Natural killer cell (primary cell): Measurements from ENCODE around the gene SPAG9. TPM values are rescaled to one million over a fixed set of nuclear protein-coding genes. Genes with fewer than 3 reads are reported as not detected.

Experiments
- ATAC-seq, 3 donors: fragments of 150-1000 bp in 2 of 3; fragments of 200-7000 bp in 1 of 3; cut with Tn5 transposase; 1 replicate in 1 of 3; 2 replicates in 2 of 3; pipeline ENCODE4 v1.10.0; 2021; ENCODE audit warnings: mild to moderate bottlenecking in 2 of 3, moderate library complexity in 2 of 3
- DNase-seq, 2 donors: peaks; one replicate each; pipeline versions ENCODE4 v3.0.0 to v3.0.0-alpha.2; 2013 to 2021; ENCODE audit warnings: mixed read lengths in 1 of 2
- H3K27ac ChIP-seq: one replicate; pipeline ENCODE4 v1.5.1; 2013; ENCODE audit warnings: mild to moderate bottlenecking, low read length
- H3K27me3 ChIP-seq: one replicate; pipeline ENCODE4 v1.6.1; 2013; ENCODE audit warnings: low read length; ENCODE audit not compliant: control insufficient read depth, insufficient read depth
- H3K36me3 ChIP-seq: one replicate; pipeline ENCODE4 v1.6.1; 2013; ENCODE audit warnings: low read length; ENCODE audit not compliant: control insufficient read depth, insufficient read depth
- H3K4me1 ChIP-seq: one replicate; pipeline ENCODE4 v1.6.1; 2013; ENCODE audit warnings: low read length; ENCODE audit not compliant: control insufficient read depth, insufficient read depth
- H3K4me3 ChIP-seq: one replicate; pipeline ENCODE4 v1.5.1; 2013; ENCODE audit warnings: low read length
- H3K9me3 ChIP-seq: one replicate; pipeline ENCODE4 v1.6.1; 2013; ENCODE audit warnings: low read length; ENCODE audit not compliant: control insufficient read depth, insufficient read depth
- H3K27ac Mint-ChIP-seq, 2 donors: one replicate each; pipeline ENCODE4 v1.8.0; 2022; ENCODE audit warnings: mild to moderate bottlenecking in 2 of 2, mixed read lengths in 2 of 2, moderate library complexity in 1 of 2
- H3K27me3 Mint-ChIP-seq, 2 donors: one replicate each; pipeline ENCODE4 v1.8.0; 2022; ENCODE audit warnings: low read depth in 2 of 2, mixed read lengths in 2 of 2
- H3K36me3 Mint-ChIP-seq: one replicate; pipeline ENCODE4 v1.8.0; 2022; ENCODE audit warnings: mixed read lengths
- H3K4me1 Mint-ChIP-seq, 2 donors: one replicate each; pipeline ENCODE4 v1.8.0; 2022; ENCODE audit warnings: mixed read lengths in 2 of 2
- H3K4me3 Mint-ChIP-seq: one replicate; pipeline ENCODE4 v1.8.0; 2022; ENCODE audit warnings: mild to moderate bottlenecking, moderate library complexity, mixed read lengths
- H3K9me3 Mint-ChIP-seq, 2 donors: one replicate each; pipeline ENCODE4 v1.8.0; 2022; ENCODE audit warnings: mixed read lengths in 2 of 2
- WGBS: methylation state at CpG from one replicate; pipeline ENCODE4 v1.1.7; 2013; ENCODE audit warnings: missing lambda C conversion rate; ENCODE audit not compliant: insufficient coverage; 5-methylcytosine and 5-hydroxymethylcytosine counted together
- intact Hi-C: fragments of 100-400 bp; cut with micrococcal nuclease; formaldehyde crosslinking; loops from one replicate; pipeline ENCODE4 v1.14.2; 2022
- total RNA-seq, 4 donors: library from RNA; stranded (reverse); fragments of 120-200 nt in 1 of 4; gene quantifications; one replicate each; pipeline versions ENCODE4 v1.2.3 to v1.2.4, GENCODE V29; 2013 to 2022
- TF ChIP-seq, protein P1 (sequence below): fragments of 200-600 bp; IDR thresholded peaks from one replicate; pipeline ENCODE4 v1.8.0; 2022; ENCODE audit warnings: antibody characterized with exemption

SPAG9 gene
- total RNA-seq, 3 donors from 2014 or later (not counting 1 experiment from before 2014, with no cell fraction given) = 78.1 to 91.7 (median 90.3) TPM

DNA sequence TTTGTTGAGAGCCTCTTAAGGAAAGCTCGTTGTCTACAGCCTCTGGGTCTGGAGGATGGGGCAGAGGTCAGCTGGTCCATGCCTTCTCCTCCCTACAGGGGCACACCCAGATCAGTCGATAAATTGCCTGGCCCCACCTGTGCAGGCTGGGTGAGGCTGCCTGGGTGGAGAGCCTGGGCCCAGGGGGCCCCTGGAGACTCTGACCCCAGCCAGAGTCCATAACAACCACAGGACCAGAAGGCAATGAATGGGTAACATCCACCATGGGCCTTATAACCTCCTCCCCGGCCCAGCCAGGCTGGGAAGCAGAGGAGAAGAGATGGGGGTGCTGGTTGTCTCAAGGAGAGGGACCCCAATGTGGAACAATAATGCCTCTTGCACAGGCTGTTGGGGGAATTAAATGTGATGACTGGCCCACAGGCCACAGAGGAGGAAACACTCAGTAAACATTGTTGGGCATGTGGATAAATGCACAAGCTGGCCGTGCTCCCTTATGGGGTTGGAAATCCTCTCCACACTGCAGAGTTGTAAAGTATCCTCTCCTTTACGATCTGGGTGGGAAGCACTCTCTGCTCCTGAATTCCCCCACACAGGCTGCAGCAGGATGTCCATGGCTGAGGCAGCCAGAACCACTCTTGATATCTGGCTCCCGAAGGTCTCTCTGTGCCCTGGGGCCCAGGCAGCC is 197.8 kb downstream of the SPAG9 start:
- Histone ChIP-seq H3K4me1 (peaks cover 43% of the 10 kb centered on the region), H3K27me3 (no peaks in the 10 kb centered on the region), H3K9me3 (no peaks in the 10 kb centered on the region), H3K4me3 (no peak overlapping the region), H3K36me3 (no peaks in the 10 kb centered on the region), H3K27ac (no peak overlapping the region)
- Mint-ChIP-seq H3K9me3 (no peaks in the 10 kb centered on the region), H3K4me3 (no peak overlapping the region), H3K27ac (no peak overlapping the region), H3K27me3 (peaks cover 8 to 14% of the 10 kb centered on the region in 2 donors), H3K4me1 (peaks cover 15 to 21% of the 10 kb centered on the region in 2 donors), H3K36me3 (no peaks in the 10 kb centered on the region)
- intact Hi-C loops = no loop called here
- WGBS = 94% methylated on average over 6 of the region's 6 CpGs
- ATAC-seq = no peak
- DNase-seq = no peak
- TF ChIP-seq, protein P1, sequence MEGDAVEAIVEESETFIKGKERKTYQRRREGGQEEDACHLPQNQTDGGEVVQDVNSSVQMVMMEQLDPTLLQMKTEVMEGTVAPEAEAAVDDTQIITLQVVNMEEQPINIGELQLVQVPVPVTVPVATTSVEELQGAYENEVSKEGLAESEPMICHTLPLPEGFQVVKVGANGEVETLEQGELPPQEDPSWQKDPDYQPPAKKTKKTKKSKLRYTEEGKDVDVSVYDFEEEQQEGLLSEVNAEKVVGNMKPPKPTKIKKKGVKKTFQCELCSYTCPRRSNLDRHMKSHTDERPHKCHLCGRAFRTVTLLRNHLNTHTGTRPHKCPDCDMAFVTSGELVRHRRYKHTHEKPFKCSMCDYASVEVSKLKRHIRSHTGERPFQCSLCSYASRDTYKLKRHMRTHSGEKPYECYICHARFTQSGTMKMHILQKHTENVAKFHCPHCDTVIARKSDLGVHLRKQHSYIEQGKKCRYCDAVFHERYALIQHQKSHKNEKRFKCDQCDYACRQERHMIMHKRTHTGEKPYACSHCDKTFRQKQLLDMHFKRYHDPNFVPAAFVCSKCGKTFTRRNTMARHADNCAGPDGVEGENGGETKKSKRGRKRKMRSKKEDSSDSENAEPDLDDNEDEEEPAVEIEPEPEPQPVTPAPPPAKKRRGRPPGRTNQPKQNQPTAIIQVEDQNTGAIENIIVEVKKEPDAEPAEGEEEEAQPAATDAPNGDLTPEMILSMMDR = no peak

DNA sequence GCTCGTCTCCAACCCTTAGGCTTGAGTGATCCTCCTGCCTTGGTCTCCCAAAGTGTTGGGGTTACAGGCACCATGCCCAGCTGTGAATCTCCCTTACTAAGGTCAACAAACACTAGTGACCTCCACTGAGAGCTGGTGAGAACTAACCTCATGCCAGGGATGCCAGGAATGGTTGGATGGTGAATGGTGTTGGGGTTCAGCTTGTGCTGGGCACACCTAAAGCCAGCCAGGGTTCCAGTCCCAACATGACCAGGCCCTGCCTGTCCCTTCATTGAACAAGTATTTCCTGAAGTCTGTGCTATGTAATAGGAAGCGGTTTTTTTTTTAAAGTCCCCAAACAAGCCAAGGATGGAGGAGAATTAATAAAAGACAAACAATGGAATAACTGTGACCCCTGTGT is 198.6 kb downstream of the SPAG9 start:
- Mint-ChIP-seq H3K27me3 (peaks cover 8% of the 10 kb centered on the region in 2 donors), H3K4me1 (peaks cover 15 to 21% of the 10 kb centered on the region in 2 donors), H3K9me3 (no peaks in the 10 kb centered on the region), H3K4me3 (no peak overlapping the region), H3K27ac (peak overlapping the region in 1 of 2 donors; percentile 77), H3K36me3 (no peaks in the 10 kb centered on the region)
- WGBS = 97% methylated on average over 2 of the region's 2 CpGs
- intact Hi-C loops = no loop called here
- Histone ChIP-seq H3K4me3 (no peak overlapping the region), H3K36me3 (no peaks in the 10 kb centered on the region), H3K9me3 (no peaks in the 10 kb centered on the region), H3K27ac (no peak overlapping the region), H3K4me1 (peaks cover 49% of the 10 kb centered on the region), H3K27me3 (no peaks in the 10 kb centered on the region)
- TF ChIP-seq, protein P1 = no peak
- no peak for DNase-seq
- ATAC-seq = no peak

DNA sequence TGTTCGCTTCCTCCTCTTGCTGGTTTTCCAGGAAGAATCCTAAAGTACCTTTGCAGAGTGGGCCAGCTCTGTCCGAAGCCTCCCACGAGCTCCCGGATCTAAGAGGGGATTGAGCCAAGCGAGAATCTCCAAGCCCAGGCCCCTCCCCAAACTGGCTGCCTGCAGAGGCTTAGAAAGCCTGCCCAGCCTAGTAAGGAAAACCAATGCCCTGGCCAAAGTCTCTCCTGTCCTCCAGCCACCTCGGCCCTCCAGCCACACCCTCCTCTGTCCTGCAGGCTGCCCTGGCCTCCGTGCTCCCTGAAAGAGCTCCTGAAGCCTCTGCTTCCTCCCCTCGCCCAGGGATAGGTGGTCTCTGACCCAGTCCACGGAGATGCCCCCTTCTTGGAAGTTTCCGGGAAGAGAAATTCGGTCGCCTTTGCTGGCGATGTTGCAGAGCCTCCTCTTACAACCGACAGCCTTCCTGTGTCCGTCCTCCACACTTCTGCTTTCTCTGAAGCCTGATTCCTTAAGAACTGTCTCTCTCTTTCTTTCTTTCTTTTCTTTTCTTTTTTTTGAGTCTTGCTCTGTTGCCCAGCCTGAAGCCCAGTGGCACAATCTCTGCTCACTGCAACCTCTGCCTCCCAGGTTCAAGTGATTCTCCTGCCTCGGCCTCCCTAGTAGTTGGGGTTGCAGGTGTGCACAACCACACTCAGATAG is 199.6 kb downstream of the SPAG9 start:
- H3K27ac Mint-ChIP-seq = peak overlapping the region in 1 of 2 donors; percentile 77
- ATAC-seq = no peak

More for the DNA sequence above, 199.6 kb downstream of the SPAG9 start:
- Histone ChIP-seq H3K27me3 (no peaks in the 10 kb centered on the region), H3K27ac (no peak overlapping the region), H3K4me3 (no peak overlapping the region), H3K9me3 (no peaks in the 10 kb centered on the region), H3K4me1 (peaks cover 43% of the 10 kb centered on the region), H3K36me3 (no peaks in the 10 kb centered on the region)
- DNase-seq = no peak
- Mint-ChIP-seq H3K9me3 (no peaks in the 10 kb centered on the region), H3K4me3 (no peak overlapping the region), H3K27me3 (peaks cover 8% of the 10 kb centered on the region in 2 donors), H3K4me1 (peaks cover 8 to 15% of the 10 kb centered on the region in 2 donors), H3K36me3 (no peaks in the 10 kb centered on the region)
- intact Hi-C loops = no loop called here
- 77% methylated on average over 16 of the region's 16 CpGs for WGBS
- TF ChIP-seq, protein P1 = no peak
